ENCODE measurements around the gene ASCC3. TPM values are rescaled to one million over a fixed set of nuclear protein-coding genes. Genes with fewer than 3 reads are reported as not detected.

ASCC3 gene
- total and polyA plus RNA-seq, 7 donors: 6.0 to 27.1 (median 22.4) TPM

DNA sequence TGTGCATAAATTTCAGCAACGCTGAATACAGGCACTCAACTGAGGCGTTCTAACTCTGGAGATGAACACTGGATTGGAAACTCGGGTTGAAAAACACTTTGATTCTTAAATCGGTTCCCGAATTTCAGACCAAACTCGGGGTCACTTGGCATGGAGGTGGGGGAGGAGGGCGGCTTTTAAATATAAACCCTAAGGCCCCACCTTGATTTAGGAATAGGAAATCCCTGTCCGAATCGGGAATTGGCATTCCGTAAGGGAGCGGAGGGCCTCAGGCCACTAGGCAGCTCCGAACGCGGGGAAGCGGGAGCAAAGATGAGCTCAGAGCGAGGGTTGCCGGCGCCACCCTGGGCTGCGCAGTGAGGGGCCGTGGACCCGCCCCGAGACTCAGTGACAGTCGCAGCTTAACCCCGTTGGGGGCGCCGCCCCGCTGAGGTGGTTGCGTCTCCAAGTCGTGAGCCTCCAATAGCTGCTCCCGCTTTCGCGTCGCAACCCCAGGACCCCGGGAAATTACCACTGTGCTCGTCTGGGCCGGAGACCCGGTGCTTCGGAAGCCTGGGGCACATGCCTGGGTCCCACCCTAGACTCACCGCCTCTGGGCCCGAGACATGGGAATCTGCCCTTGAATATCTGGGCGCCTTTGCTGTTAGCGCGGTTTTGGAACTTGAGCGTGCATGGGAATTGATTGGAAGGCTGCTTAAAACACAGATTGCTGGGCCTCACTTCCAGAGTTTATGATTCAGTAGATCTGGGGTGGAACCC is 411.8 kb downstream of the ASCC3 start:
- TF ChIP-seq EP300 (IDR thresholded peaks at IDR 0.05) (no peak), CTCF (IDR thresholded peaks at IDR 0.05) (no peak), POLR2A (IDR thresholded peaks at IDR 0.05) (no peak), POLR2AphosphoS5 (IDR thresholded peaks at IDR 0.05) (no peak)
- Histone ChIP-seq H3K36me3 (no peaks in the 10 kb centered on the region), H3K4me1 (peaks cover 0 to 24% (median 14%) of the 10 kb centered on the region in 4 donors), H3K4me3 (no peak overlapping the region), H3K27me3 (peaks cover 49 to 85% (median 67%) of the 10 kb centered on the region in 3 donors), H3K9me3 (peaks cover 0 to 5% (median 0%) of the 10 kb centered on the region in 4 donors), H3K27ac (no peak overlapping the region)
- intact Hi-C loops (cut with DNase I): no loop called here
- DNase-seq: no peak
- 11 to 33% methylated on average over 44 of the region's 44 CpGs for WGBS, 2 donors

DNA sequence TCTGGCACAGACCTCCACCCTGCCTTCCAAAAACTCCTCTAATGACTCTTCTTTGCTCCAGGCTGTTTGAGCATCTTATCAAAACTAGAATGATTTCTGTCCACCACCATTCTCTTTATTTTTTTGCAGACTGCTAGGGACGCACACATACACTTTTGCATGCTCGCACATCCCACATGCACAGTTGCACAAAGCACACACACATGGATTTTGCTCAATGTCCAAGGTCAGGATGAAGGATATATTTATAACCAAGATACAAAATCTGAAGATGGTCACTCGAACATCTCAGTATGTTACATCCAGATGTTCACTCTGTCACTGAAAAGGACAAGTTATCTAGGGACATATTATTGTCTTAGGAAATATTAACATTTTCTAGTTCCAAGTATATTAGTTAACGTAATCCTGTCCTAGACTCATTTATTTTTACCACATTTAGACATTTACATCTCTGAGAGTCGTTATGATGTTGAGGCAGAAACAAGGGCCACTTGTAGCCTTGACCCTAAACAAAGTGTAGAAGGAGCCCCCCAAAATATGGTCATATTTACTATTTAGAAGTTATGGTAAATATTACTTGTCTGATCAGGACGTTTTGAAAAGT is 413.0 kb downstream of the ASCC3 start:
- TF ChIP-seq POLR2AphosphoS5 (IDR thresholded peaks at IDR 0.05) (no peak), POLR2A (IDR thresholded peaks at IDR 0.05) (no peak), EP300 (IDR thresholded peaks at IDR 0.05) (no peak), CTCF (IDR thresholded peaks at IDR 0.05) (no peak)
- intact Hi-C loops (cut with DNase I): no loop called here
- H3K27me3 ChIP-seq: peaks cover 61 to 97% (median 78%) of the 10 kb centered on the region in 3 donors
- no peaks in the 10 kb centered on the region for H3K36me3 ChIP-seq
- peaks cover 0 to 5% (median 0%) of the 10 kb centered on the region in 4 donors for H3K9me3 ChIP-seq
- DNase-seq: no peak
- peaks cover 0 to 31% (median 20%) of the 10 kb centered on the region in 4 donors for H3K4me1 ChIP-seq
- WGBS, 2 donors: 23 to 28% methylated on average over 6 of the region's 6 CpGs
- no peak overlapping the region for H3K27ac ChIP-seq
- no peak overlapping the region for H3K4me3 ChIP-seq

DNA sequence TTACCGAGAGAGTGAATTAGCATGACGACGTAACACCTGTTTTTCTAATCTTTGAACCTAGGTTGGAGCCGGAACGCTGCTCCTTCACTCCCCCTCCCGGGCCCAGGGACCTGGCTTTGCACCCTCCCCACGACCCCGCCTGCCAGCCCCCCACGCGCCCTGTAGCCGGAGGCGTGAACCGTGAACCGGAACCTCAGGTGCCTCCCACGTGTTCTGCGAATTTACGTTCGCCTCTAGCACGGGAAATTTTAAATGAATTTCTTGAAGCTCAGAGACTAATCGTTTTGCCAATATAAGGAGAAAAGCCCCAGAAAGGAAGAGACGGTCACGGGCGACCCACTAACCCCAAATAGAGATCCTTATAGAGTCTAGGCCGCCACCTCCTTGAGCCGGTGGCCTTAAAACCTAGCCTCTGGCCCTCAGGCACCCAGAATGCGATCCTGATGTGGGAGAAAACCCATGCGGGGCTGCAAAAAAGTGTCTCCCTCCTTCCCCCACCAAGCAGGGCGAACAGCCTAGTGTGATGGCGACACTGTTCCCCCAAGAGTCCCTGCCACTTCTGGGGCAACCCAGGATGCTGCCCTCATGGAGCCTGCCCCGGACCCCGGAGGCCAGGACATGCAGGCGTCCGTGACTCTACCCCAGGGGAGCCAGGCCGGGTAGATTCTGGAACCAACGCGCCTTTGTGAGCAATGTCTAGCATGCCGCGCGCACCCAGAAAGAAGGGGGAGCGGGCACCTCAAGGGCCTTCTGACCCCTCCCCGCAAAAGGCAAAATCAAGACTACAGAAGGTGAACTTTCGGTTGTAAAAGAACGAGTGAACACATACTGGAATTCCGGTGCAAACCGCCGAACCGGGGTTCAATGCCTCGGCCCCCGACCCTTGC is 413.8 kb downstream of the ASCC3 start:
- intact Hi-C loops (cut with DNase I): no loop called here
- Histone ChIP-seq H3K4me1 (peaks cover 0 to 31% (median 20%) of the 10 kb centered on the region in 4 donors), H3K9me3 (peaks cover 0 to 5% (median 0%) of the 10 kb centered on the region in 4 donors), H3K27me3 (peaks cover 68 to 98% (median 86%) of the 10 kb centered on the region in 3 donors), H3K4me3 (no peak overlapping the region), H3K27ac (no peak overlapping the region), H3K36me3 (no peaks in the 10 kb centered on the region)
- TF ChIP-seq CTCF (IDR thresholded peaks at IDR 0.05) (no peak), EP300 (IDR thresholded peaks at IDR 0.05) (no peak), POLR2AphosphoS5 (IDR thresholded peaks at IDR 0.05) (no peak), POLR2A (IDR thresholded peaks at IDR 0.05) (no peak)
- WGBS, 2 donors: 8 to 15% methylated on average over 49 of the region's 49 CpGs
- no peak for DNase-seq

DNA sequence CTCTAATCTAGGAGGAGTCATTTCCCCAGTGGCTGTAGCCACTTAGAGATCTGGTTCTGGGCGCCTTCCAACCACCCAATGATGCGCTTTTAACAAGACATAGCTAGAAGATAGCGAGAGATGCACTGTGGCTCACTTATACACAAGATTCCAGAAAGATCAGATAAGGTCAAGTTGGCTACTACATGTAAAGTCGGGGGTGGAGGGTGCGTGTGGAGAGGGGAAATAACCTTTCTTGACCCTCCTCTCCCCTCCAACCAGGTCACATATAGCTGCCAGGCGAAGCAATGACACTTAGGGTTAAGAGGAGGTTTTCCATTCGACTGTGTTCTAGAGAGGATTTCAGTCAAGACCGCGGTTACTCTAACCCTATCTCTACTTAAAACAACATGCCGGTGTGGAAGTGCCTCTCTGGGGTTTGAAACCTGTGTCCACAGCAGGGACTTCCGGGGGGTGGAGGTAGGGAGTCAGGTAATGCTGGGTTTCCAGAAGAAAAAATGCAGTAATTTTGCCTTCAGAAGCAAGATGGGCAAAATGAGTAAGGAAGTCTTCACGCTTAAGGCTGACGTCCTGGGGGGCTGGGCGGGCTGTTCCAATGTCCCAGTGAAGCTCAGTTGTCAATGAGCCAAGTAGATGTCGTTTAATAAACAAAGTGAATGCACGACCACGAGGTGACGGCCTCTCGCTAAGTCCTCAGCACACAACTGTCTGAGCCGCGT is 414.6 kb downstream of the ASCC3 start:
- no peak overlapping the region for H3K27ac ChIP-seq
- TF ChIP-seq POLR2AphosphoS5 (IDR thresholded peaks at IDR 0.05) (no peak), POLR2A (IDR thresholded peaks at IDR 0.05) (no peak), EP300 (IDR thresholded peaks at IDR 0.05) (no peak), CTCF (IDR thresholded peaks at IDR 0.05) (no peak)
- peaks cover 0 to 31% (median 20%) of the 10 kb centered on the region in 4 donors for H3K4me1 ChIP-seq
- WGBS, 2 donors: 5 to 7% methylated on average over 21 of the region's 21 CpGs
- intact Hi-C loops (cut with DNase I): no loop called here
- H3K9me3 ChIP-seq: peaks cover 0 to 5% (median 0%) of the 10 kb centered on the region in 4 donors
- peaks cover 73 to 100% (median 94%) of the 10 kb centered on the region in 3 donors for H3K27me3 ChIP-seq
- no peak for DNase-seq
- H3K4me3 ChIP-seq: no peak overlapping the region
- no peaks in the 10 kb centered on the region for H3K36me3 ChIP-seq
